ENCODE measurements around the gene AGTR1.

Gene AGTR1

DNA sequence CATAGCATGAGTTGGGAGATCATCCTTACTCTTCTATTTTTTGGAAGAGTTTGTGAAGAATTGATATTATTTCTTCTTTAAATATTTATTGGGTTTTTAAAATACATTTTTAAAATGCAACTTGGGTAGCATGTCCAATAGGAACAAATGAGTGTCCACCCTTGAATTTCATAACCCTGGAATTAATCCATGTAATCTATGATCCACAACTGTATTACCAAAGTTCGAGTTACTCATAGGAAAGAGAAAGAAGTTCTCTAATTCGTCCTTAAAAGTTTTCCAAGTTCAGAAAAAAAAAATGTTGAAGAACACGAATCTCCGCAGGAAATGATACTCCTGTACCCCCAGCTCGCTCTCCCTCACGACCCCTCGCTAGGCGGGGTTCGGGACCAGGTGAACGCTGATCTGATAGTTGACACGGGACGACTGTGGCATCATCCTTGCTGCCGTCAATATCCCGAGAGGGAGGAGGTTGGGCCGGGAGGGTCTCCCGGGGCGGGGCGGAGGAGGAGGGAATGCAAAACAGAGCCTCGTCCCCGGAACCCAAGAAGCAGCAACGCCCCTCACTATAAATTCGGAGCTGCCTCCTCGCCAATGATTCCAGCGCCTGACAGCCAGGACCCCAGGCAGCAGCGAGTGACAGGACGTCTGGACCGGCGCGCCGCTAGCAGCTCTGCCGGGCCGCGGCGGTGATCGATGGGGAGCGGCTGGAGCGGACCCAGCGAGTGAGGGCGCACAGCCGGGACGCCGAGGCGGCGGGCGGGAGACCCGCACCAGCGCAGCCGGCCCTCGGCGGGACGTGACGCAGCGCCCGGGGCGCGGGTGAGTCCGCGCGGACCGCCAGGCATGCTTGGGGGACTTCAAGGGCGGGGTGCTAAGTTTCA lies at the start of gene AGTR1:
Gene AGTR1 (plus strand): TSS at position 598 of the 884 bp plus-strand sequence. CDS start 43,133 bp downstream, outside the sequence.
- Mint-ChIP-seq H3K27me3 (peaks cover 20% of the 10 kb centered on the region), H3K9me3 (peaks cover 5% of the 10 kb centered on the region), H3K4me1 (no peaks in the 10 kb centered on the region), H3K4me3 (no peak within 1 kb of the TSS), H3K27ac (no peak within 1 kb of the TSS), H3K36me3 (peaks cover 1% of the 10 kb centered on the region)

DNA sequence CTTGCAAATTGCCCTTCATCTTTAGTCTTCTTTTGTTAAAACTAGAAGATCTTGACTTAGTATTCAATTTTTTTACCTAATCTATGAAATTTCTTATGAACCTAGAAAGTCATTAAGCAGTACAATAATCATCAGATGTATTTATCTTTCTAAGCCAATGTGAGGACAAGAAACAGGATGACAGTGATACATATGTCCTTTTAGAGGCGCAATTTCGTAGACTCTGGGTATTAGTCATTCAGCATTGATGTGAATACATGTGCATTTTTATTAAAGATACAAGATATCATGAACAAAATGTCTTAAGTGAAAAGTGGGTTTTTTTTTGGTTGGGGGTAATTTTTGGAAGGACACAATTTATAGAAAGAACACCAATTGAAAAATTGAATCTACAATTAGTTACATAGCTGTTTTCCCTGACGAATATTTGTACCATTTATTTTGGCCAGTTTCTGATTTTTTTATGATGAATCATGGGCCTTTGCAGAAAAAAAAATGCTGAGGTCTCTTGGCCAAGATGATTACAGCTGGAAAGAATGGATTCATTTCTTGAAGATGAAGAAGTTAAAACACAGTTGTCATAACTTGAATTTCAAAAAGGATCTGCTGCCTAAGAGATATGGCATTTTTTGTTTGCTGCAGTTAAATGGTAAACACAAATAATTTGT lies 48.9 kb upstream of the AGTR1 start:
- no peaks in the 10 kb centered on the region for H3K9me3 Mint-ChIP-seq
- H3K27me3 Mint-ChIP-seq, result no peaks in the 10 kb centered on the region
- no peaks in the 10 kb centered on the region for H3K36me3 Mint-ChIP-seq
- H3K4me1 Mint-ChIP-seq, result no peaks in the 10 kb centered on the region
- no peak overlapping the region for H3K27ac Mint-ChIP-seq
- no peak overlapping the region for H3K4me3 Mint-ChIP-seq

DNA sequence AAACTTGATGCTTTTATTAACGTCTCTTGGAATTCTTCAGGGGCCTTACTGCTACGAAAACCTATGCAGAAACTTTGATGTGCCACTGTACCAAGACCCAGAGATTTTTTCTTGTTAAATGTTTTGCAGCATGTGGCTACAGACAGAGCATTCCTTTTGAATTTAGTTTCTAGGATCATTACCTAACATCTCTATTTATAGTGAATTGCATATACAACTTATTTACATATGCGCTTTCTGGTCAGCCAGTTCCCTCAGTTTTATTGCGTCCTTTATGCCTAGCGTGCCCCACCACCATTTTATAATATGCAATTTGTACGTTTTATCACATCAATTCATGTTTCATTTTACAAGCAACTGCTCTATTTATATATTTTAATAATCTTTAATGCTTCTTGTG lies 46.2 kb upstream of the AGTR1 start:
- no peaks in the 10 kb centered on the region for H3K4me1 Mint-ChIP-seq
- H3K36me3 Mint-ChIP-seq, result no peaks in the 10 kb centered on the region
- H3K27me3 Mint-ChIP-seq, result no peaks in the 10 kb centered on the region
- no peak overlapping the region for H3K4me3 Mint-ChIP-seq
- peaks cover 5% of the 10 kb centered on the region for H3K9me3 Mint-ChIP-seq
- no peak overlapping the region for H3K27ac Mint-ChIP-seq

DNA sequence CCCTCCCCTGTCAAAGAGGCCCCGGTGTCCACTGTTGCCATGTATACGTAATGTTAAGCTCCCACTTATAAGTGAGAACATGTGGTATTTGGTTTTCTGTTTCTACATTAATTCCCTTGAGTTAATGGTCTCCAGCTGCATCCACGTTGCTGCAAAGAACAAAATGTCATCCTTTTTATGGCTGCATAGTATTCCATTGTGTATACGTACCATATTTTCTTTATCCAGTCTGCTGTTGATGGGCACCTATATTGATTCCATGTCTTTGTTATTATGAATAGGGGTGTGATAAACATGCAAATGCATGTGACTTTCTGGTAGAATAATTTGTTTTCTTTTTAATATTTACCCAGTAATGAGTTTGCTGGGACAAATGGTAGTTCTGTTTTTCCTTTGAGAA lies 43.3 kb upstream of the AGTR1 start:
- Mint-ChIP-seq H3K9me3 (peaks cover 5% of the 10 kb centered on the region), H3K4me3 (no peak overlapping the region), H3K27me3 (peaks cover under 1% of the 10 kb centered on the region), H3K4me1 (no peaks in the 10 kb centered on the region), H3K36me3 (no peaks in the 10 kb centered on the region), H3K27ac (no peak overlapping the region)

DNA sequence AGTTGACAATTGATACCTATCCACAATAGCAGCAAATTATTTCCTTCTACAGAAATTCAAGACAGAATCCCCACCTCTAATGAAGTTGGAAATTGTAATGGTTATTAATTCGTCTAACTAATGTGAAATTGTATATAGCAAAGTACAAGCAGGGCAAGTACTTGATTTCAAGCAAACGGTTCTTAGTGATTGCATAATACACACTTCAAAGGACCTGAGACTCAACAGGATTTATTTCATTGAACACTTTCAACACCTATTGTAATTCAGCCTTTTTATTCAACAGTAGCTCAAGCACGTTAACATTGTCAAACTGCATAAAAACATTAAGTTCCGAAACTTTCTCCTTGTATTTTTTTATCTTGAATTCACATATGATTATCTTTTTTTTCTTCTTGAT lies 40.2 kb upstream of the AGTR1 start:
- Mint-ChIP-seq H3K27ac (no peak overlapping the region), H3K36me3 (no peaks in the 10 kb centered on the region), H3K27me3 (peaks cover 1% of the 10 kb centered on the region), H3K4me1 (no peaks in the 10 kb centered on the region), H3K9me3 (peaks cover 5% of the 10 kb centered on the region), H3K4me3 (no peak overlapping the region)

DNA sequence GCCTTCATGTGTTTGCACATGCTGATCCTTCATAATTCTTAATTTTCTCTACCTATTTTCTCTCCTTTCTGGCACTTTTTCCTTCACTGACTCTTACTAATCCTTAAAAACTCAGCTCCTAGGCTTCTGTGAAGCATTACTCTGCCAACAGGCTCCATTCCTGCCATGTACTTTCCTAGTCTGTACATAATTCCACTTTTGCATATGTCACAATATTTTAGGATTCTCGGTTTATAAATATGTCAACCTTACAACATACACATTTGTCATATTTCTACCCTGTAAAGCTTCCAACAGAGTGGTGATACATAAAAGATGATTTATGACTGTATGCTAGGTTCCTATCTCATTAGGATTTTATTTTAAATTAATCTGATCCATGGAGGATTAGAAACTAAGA lies 38.2 kb upstream of the AGTR1 start:
- Mint-ChIP-seq H3K4me1 (no peaks in the 10 kb centered on the region), H3K36me3 (no peaks in the 10 kb centered on the region), H3K4me3 (no peak overlapping the region), H3K27ac (no peak overlapping the region), H3K27me3 (peaks cover 1% of the 10 kb centered on the region), H3K9me3 (peaks cover 5% of the 10 kb centered on the region)

DNA sequence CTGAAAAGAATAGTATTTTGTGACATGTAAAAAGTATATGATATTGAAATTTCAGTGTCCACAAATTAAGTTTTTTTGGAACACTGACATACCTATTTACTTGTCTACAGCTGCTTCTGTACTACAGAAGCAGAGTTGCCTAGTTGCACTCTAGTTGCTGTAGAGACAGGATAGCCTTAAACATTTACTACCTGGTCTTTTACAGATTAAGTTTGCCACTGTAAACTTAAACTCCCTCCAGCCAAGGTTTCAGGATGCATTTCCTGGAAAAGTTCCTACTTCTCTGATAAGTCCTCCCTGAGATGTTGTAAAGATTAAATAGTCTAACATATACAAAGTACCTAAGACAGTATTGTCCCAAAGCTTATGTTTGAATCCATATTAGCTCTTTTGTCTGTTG lies 17.4 kb upstream of the AGTR1 start:
- Mint-ChIP-seq H3K9me3 (peaks cover 5% of the 10 kb centered on the region), H3K27me3 (no peaks in the 10 kb centered on the region)

DNA sequence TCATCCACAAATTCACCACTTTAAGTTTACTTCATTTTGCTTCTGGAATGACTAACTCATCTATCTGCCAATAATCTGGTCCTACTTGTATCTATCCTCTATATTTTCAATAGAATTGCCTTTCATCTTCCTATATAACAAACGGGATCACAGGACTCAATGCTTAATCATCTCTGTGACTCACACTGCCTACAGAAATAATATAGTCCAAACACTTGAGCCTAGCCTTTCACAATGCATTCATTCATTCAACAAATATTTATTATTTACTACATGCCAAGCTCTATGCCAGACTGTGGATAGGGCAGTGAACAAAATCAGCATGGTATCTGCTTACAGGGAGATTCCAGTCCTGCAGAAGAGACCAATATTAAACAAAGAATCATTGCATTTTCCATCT lies 16.6 kb upstream of the AGTR1 start:
- H3K36me3 Mint-ChIP-seq, result no peaks in the 10 kb centered on the region

More for the DNA sequence above, 17.4 kb upstream of the AGTR1 start:
- Mint-ChIP-seq H3K36me3 (no peaks in the 10 kb centered on the region), H3K27ac (no peak overlapping the region), H3K4me1 (no peaks in the 10 kb centered on the region), H3K4me3 (no peak overlapping the region)

DNA sequence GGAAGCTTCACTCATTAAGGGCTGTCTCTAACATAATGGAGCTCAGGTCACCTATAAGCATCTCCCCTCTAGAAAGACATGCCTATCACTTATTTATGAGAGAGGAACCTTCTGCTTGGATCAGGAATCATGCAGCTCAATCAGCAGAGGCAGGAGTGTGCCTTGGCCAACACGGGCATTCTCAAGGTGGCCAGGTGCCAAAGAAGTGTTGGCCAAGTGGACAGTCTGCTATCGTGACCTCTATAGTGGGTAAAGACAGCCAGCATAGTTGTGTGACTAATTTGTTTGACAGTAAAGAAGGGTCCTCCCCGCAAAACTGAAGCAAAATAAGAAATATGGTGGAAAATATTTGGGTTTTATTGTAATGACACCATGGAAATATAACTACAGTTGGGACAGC lies 14.7 kb upstream of the AGTR1 start:
- no peaks in the 10 kb centered on the region for H3K4me1 Mint-ChIP-seq
- no peaks in the 10 kb centered on the region for H3K36me3 Mint-ChIP-seq
- H3K27me3 Mint-ChIP-seq, result no peaks in the 10 kb centered on the region
- H3K27ac Mint-ChIP-seq, result no peak overlapping the region
- H3K4me3 Mint-ChIP-seq, result no peak overlapping the region
- peaks cover 5% of the 10 kb centered on the region for H3K9me3 Mint-ChIP-seq

More for the DNA sequence above, 16.6 kb upstream of the AGTR1 start:
- H3K27ac Mint-ChIP-seq, result no peak overlapping the region
- no peaks in the 10 kb centered on the region for H3K4me1 Mint-ChIP-seq
- no peak overlapping the region for H3K4me3 Mint-ChIP-seq
- peaks cover 5% of the 10 kb centered on the region for H3K9me3 Mint-ChIP-seq
- H3K27me3 Mint-ChIP-seq, result no peaks in the 10 kb centered on the region

DNA sequence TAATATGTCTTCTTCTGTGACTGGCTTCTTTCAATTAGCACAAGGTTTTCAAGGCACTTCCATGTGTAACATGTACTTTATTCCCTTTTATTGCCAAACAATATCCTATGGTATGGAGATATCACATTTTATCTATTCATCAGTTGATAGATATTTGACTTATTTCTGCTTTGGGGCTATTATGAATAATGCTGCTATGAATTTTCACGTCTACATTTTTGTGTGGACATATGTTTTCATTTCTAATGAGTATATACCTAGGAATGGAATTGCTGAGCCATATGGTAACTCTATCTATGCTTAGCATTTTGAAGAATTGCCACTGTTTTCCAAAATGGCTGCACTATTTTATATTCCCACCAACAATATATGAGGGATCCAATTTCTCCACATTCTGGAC lies 3.6 kb upstream of the AGTR1 start:
- H3K4me3 Mint-ChIP-seq, result no peak overlapping the region
- peaks cover 5% of the 10 kb centered on the region for H3K9me3 Mint-ChIP-seq
- H3K27ac Mint-ChIP-seq, result no peak overlapping the region
- H3K4me1 Mint-ChIP-seq, result no peaks in the 10 kb centered on the region
- peaks cover 1% of the 10 kb centered on the region for H3K36me3 Mint-ChIP-seq
- peaks cover 13% of the 10 kb centered on the region for H3K27me3 Mint-ChIP-seq

DNA sequence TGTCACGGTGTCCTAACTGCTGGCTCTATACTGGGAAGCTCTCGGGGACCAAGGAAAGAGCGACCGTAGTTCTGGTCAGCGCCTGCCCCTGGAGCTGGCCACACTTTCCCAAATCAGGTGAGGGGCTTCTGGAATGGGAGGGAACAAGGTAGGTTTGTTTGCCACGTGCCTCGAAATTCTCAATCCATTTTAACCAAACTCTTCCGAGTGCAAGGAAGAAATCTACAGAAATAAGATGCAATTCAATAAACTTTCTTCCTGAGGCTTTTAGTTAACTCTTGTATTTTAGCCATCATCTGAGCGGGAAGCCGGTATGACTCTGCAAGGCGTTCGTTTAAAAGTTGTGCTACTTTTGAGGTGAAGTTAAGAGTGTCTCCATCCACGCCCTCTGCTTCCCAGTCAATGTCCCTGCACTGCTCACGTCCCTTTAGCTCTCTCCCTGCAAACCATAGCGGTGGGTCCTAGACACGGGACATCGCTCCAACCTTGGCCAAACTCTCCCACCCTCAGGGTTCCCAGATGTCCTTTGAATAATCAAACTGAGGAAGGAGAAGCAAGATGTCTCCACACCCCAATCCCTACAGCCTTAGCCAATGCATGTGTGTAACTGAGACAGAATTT lies 597 bp downstream of the AGTR1 start:
- no peak overlapping the region for H3K4me3 Mint-ChIP-seq
- H3K4me1 Mint-ChIP-seq, result no peaks in the 10 kb centered on the region
- H3K27me3 Mint-ChIP-seq, result peaks cover 20% of the 10 kb centered on the region
- no peak overlapping the region for H3K27ac Mint-ChIP-seq
- H3K36me3 Mint-ChIP-seq, result peaks cover 1% of the 10 kb centered on the region
- H3K9me3 Mint-ChIP-seq, result peaks cover 5% of the 10 kb centered on the region

DNA sequence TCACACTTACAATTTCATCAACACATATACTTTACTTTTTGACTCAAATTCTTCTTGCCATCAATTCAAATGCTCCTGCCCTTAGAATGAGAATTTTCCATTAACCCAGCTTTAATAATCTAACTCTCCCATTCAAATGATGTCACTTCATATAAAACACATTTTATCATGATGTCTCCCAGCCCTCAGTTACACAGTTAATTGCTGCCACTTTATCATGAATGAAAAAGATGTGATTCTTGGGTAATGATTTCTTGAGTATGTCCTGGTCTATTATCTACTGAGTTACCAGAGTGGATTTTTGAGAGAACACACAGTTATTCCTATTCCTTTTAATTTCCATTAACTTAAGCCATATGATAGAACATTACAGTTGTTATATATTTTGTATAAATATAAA lies 7.6 kb downstream of the AGTR1 start:
- H3K27me3 Mint-ChIP-seq, result no peaks in the 10 kb centered on the region
- H3K9me3 Mint-ChIP-seq, result no peaks in the 10 kb centered on the region
- no peak overlapping the region for H3K27ac Mint-ChIP-seq
- H3K4me3 Mint-ChIP-seq, result no peak overlapping the region
- no peaks in the 10 kb centered on the region for H3K4me1 Mint-ChIP-seq
- no peaks in the 10 kb centered on the region for H3K36me3 Mint-ChIP-seq

DNA sequence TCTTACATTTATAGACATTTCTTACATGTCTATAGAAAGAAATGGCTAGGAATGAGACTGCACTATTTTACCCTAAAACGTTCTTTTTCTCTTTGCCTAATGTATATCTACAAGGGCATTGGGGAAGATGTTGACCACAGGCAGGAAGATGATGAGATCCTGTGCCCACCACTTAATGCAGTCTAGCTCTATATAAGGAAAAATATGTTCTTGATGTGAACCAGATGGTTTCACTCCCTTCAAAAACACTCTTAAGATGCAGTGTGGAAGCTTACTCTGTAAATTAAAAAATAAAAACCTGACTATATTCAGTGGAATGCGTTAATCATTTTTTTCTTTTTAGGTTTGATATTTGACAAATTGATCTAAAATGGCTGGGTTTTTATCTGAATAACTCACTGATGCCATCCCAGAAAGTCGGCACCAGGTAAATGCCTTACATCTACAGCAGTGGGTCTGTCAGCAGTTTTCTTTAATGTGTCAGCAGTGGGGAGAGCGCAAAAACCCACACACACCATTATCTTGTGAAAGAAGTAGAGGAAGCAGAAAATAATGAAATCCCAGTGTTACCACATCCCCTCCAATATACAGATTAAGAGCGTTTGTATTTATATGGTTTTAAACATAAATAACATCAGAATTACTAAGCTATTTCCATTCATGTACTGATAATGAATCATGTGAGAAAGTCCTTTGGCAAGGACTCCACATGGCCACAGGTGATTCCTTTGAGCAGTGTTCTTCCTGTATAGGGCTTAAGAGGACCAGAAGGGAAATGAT lies 10.1 kb downstream of the AGTR1 start:
- Mint-ChIP-seq H3K4me1 (no peaks in the 10 kb centered on the region), H3K9me3 (no peaks in the 10 kb centered on the region), H3K27me3 (no peaks in the 10 kb centered on the region), H3K27ac (no peak overlapping the region), H3K36me3 (no peaks in the 10 kb centered on the region), H3K4me3 (no peak overlapping the region)

DNA sequence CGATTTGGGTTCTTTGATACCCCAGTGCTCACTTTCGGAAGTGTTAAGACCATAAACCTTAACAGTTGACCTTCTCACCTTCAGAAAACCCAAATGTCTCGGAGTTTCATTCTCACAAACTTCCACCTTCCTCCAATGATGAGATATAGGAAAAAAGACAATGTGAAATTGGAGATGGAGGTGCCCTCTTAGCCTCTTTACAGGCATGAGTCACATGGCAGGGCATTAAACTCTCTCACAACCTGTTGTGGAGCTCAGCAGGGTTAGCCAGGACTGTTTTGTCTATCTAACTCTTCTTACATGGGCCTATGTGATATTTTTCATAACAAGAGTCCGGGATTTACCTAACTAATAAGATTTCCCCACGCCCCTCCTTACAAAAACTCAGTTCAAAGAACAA lies 10.7 kb downstream of the AGTR1 start:
- H3K9me3 Mint-ChIP-seq, result no peaks in the 10 kb centered on the region
- H3K4me3 Mint-ChIP-seq, result no peak overlapping the region

DNA sequence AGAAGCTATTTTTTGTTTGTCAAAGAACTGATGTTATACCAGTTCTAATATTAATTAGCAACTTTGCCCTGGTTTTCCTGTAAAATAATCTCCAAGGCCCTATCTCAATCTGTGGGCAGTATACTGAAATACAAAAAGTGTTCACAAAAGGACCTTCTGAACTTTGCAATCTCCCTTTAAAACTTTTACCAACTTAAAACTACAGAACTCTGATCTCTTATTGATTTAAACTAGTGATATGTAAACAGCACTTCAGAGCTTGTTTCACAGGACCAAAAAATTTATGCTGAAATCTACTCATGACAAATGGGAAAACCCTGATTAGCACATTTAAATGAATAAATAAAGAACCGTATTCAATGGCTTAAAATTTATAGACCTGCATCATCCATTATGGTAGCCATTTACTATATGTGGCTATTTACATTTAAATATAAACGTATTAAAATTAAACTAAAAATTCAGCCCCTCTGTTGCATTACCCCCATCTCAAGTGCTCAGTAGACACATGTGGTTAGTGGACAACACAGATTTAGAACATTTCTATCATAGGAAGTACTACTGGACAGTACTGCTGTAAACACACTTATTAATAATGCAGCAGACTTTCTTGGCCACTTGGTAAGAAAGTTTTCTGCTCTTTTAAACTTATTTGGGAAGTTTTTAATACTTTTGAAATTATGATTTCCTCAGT lies 12.0 kb downstream of the AGTR1 start:
- Mint-ChIP-seq H3K27me3 (no peaks in the 10 kb centered on the region), H3K9me3 (no peaks in the 10 kb centered on the region), H3K4me1 (no peaks in the 10 kb centered on the region), H3K36me3 (no peaks in the 10 kb centered on the region), H3K27ac (no peak overlapping the region), H3K4me3 (no peak overlapping the region)

More for the DNA sequence above, 10.7 kb downstream of the AGTR1 start:
- Mint-ChIP-seq H3K27me3 (no peaks in the 10 kb centered on the region), H3K27ac (no peak overlapping the region), H3K4me1 (no peaks in the 10 kb centered on the region), H3K36me3 (no peaks in the 10 kb centered on the region)

All from activated naive CD4-positive, alpha-beta T cell treated with anti-CD3 and anti-CD28 coated beads, Interleukin-2, amount 50 U/mL, for 24 hours (primary cell).